Smooth muscle cell (in vitro differentiated cells): ENCODE data around the gene SETX. TPM values are rescaled to one million over a fixed set of nuclear protein-coding genes. Genes with fewer than 3 reads are reported as not detected.
"Not testable (repeated sequence)": the region's sequence is repeated elsewhere in the genome, so short reads cannot be mapped to it uniquely, and the experiment has no call there.

Experiments used
- DNase-seq: peaks from one replicate; lab custom pipeline; 2025; ENCODE audit not compliant: unreplicated experiment; lab: John Stamatoyannopoulos, UW
- H2AFZ ChIP-seq: fragments of 200-600 bp; sonication (generic); 2 replicates; pipeline ENCODE4 v1.6.0; 2016; ENCODE audit warnings: antibody characterized with exemption, low read depth, mild to moderate bottlenecking
- H3F3A ChIP-seq: fragments of 200-600 bp; sonication (generic); 2 replicates; pipeline ENCODE4 v1.6.0; 2017; ENCODE audit warnings: antibody characterized with exemption, low read depth
- H3K27ac ChIP-seq: fragments of 200-600 bp; sonication (generic); 2 replicates; pipeline ENCODE4 v1.5.1; 2016; ENCODE audit warnings: low read depth, mild to moderate bottlenecking
- H3K27me3 ChIP-seq: fragments of 200-600 bp; sonication (generic); 2 replicates; pipeline ENCODE4 v1.6.1; 2016; ENCODE audit warnings: low read depth, mild to moderate bottlenecking
- H3K36me3 ChIP-seq: fragments of 200-600 bp; sonication (generic); 2 replicates; pipeline ENCODE4 v1.5.1; 2016; ENCODE audit warnings: low read depth
- H3K4me1 ChIP-seq: fragments of 200-600 bp; sonication (generic); 2 replicates; pipeline ENCODE4 v1.5.1; 2016; ENCODE audit warnings: low read depth
- H3K4me2 ChIP-seq: fragments of 200-600 bp; sonication (generic); 2 replicates; pipeline ENCODE4 v1.6.0; 2016; ENCODE audit warnings: mild to moderate bottlenecking
- H3K4me3 ChIP-seq: fragments of 200-600 bp; sonication (generic); 2 replicates; pipeline ENCODE4 v1.5.1; 2016; ENCODE audit warnings: mild to moderate bottlenecking
- H3K79me2 ChIP-seq: fragments of 200-600 bp; sonication (generic); 2 replicates; pipeline ENCODE4 v1.6.0; 2016; ENCODE audit warnings: low read depth, mild to moderate bottlenecking
- H3K9ac ChIP-seq: fragments of 200-600 bp; sonication (generic); 2 replicates; pipeline ENCODE4 v1.6.0; 2016; ENCODE audit warnings: low read depth
- H3K9me3 ChIP-seq: fragments of 200-600 bp; sonication (generic); replicated peaks from 2 replicates; pipeline ENCODE4 v1.5.1; 2016; ENCODE audit warnings: low read depth
- H4K20me1 ChIP-seq: fragments of 200-600 bp; sonication (generic); 2 replicates; pipeline ENCODE4 v1.6.0; 2016; ENCODE audit warnings: low read depth
- CTCF ChIP-seq: fragments of 200-600 bp; sonication (generic); IDR thresholded peaks from 2 replicates; pipeline ENCODE4 v1.5.1; 2017; ENCODE audit warnings: borderline replicate concordance, mild to moderate bottlenecking, antibody characterized with exemption; ENCODE audit not compliant: insufficient read depth, poor library complexity, severe bottlenecking
- WGBS: methylation state at CpG from one replicate; pipeline ENCODE4 v1.1.7; 2016; ENCODE audit warnings: low lambda C conversion rate; 5-methylcytosine and 5-hydroxymethylcytosine counted together
- polyA plus RNA-seq: library from polyadenylated mRNA; unstranded; fragments of >200 nt; fragmentation: Nextera tagmentation; extraction: Ambion mirVana; gene quantifications from 2 replicates; pipeline ENCODE4 v1.2.1, GENCODE V29; 2016
- total RNA-seq: library from RNA; depleted of rRNA; stranded (reverse); fragments of >200 nt; gene quantifications from 2 replicates; pipeline ENCODE4 v1.2.3, GENCODE V29; 2014

The SETX gene
- total and polyA plus RNA-seq, 2 experiments from 2014 or later = 11.4 to 50.9 TPM

- Histone ChIP-seq H3K4me2 (no peak overlapping the region), H3K9me3 (no peaks in the 10 kb centered on the region), H3K27ac (no peak overlapping the region), H2AFZ (no peak overlapping the region), H3F3A (no peaks in the 10 kb centered on the region), H4K20me1 (peaks cover 73% of the 10 kb centered on the region), H3K9ac (no peak overlapping the region), H3K79me2 (no peaks in the 10 kb centered on the region), H3K27me3 (no peaks in the 10 kb centered on the region), H3K4me1 (no peaks in the 10 kb centered on the region), H3K36me3 (peaks cover 19% of the 10 kb centered on the region), H3K4me3 (no peak overlapping the region)
- DNase-seq = no peak
- 98% methylated on average over 3 of the region's 3 CpGs for WGBS
- no peak for TF ChIP-seq CTCF
Measured at GRCh38 chr9:132287256-132287760, 67.5 kb downstream of the SETX start.

- H3K36me3 ChIP-seq = peaks cover 45% of the 10 kb centered on the region
- H3K4me2 ChIP-seq = no peak overlapping the region
- no peak overlapping the region for H3K9ac ChIP-seq
- DNase-seq = no peak
- no peak overlapping the region for H2AFZ ChIP-seq
- no peak overlapping the region for H3K4me3 ChIP-seq
- no peak for TF ChIP-seq CTCF
- H3F3A ChIP-seq = no peaks in the 10 kb centered on the region
- H3K27me3 ChIP-seq = no peaks in the 10 kb centered on the region
- H3K27ac ChIP-seq = peak overlapping the region; percentile 13
- H3K79me2 ChIP-seq = peaks cover 3% of the 10 kb centered on the region
- WGBS = 70% methylated on average over 7 of the region's 7 CpGs
- H4K20me1 ChIP-seq = peaks cover 60% of the 10 kb centered on the region
- no peaks in the 10 kb centered on the region for H3K4me1 ChIP-seq
- no peaks in the 10 kb centered on the region for H3K9me3 ChIP-seq
Measured at GRCh38 chr9:132283863-132284262, 70.9 kb downstream of the SETX start.

DNA sequence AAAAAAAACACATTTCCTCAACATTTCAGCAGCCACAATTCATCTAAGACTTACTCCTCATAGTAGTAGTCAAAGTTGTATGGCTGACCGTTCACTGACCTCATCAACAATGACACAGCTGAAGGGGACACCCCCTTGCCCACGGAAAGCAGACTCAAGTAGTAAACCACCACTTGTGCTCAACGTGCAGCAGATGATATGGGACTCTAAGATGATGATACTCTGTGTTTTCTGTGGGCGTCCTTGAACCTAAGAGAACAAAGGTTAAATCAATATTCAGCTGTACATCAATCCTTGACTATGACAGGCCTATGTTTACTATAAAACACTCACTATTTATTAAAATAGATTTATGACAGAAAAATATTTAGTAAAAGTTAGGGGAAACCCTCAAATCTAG, 71.6 kb downstream of the SETX start:
- Histone ChIP-seq H3K79me2 (peaks cover 3% of the 10 kb centered on the region), H3K9me3 (no peaks in the 10 kb centered on the region), H3K9ac (no peak overlapping the region), H3K4me3 (no peak overlapping the region), H4K20me1 (peaks cover 60% of the 10 kb centered on the region), H3K4me2 (no peak overlapping the region), H3K4me1 (no peaks in the 10 kb centered on the region), H3F3A (no peaks in the 10 kb centered on the region), H3K27me3 (no peaks in the 10 kb centered on the region), H2AFZ (no peak overlapping the region), H3K27ac (peak overlapping the region; percentile 13), H3K36me3 (peaks cover 46% of the 10 kb centered on the region)
- DNase-seq = no peak
- no peak for TF ChIP-seq CTCF
- 93% methylated on average over 4 of the region's 4 CpGs for WGBS

GRCh38 chr9:132274861-132275260, 79.9 kb downstream of the SETX start:
- no peak overlapping the region for H3K4me3 ChIP-seq
- no peak overlapping the region for H3K27ac ChIP-seq
- H3K27me3 ChIP-seq = no peaks in the 10 kb centered on the region
- no peaks in the 10 kb centered on the region for H3K4me1 ChIP-seq
- WGBS = 98% methylated on average over 2 of the region's 2 CpGs
- no peak overlapping the region for H3K9ac ChIP-seq
- no peak overlapping the region for H3K4me2 ChIP-seq
- no peak for TF ChIP-seq CTCF
- peaks cover 26% of the 10 kb centered on the region for H4K20me1 ChIP-seq
- no peaks in the 10 kb centered on the region for H3K9me3 ChIP-seq
- peaks cover 55% of the 10 kb centered on the region for H3K36me3 ChIP-seq
- H3K79me2 ChIP-seq = peaks cover 1% of the 10 kb centered on the region
- no peak overlapping the region for H2AFZ ChIP-seq
- DNase-seq = no peak
- no peaks in the 10 kb centered on the region for H3F3A ChIP-seq

DNA sequence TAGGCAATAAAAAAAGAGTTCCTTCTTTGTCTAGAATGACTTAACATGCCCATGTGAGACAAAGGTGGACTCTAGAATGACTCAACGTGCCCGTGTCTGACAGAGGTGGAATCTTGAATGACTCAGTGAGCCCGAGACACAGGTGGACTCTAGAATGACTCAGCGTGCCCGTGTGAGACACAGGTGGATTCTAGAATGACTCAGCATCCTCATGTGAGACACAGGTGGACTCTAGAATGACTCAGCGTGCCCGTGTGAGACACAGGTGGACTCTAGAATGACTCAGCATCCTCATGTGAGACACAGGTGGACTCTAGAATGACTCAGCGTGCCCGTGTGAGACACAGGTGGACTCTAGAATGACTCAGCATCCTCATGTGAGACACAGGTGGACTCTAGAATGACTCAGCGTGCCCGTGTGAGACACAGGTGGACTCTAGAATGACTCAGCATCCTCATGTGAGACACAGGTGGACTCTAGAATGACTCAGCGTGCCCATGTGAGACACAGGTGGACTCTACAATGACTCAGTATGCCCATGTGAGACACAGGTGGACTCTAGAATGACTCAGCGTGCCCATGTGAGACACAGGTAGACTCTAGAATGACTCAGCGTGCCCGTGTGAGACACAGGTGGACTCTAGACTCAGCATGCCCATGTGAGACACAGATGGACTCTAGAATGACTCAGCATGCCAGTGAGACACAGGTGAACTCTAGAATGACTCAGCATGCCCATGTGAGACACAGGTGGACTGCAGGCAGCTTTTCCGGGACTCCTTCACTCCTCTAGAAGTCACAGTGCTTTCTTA, 84.9 kb downstream of the SETX start:
- not testable (repeated sequence) for H3K4me1 ChIP-seq, H3K27me3 ChIP-seq, H3K4me2 ChIP-seq, H2AFZ ChIP-seq, H3F3A ChIP-seq, H3K79me2 ChIP-seq, H3K9me3 ChIP-seq, H3K4me3 ChIP-seq, DNase-seq
- peaks cover 27% of the 10 kb centered on the region for H4K20me1 ChIP-seq
- peak overlapping the region; percentile 85 for H3K27ac ChIP-seq
- peaks cover 15% of the 10 kb centered on the region for H3K36me3 ChIP-seq
- WGBS = 83% methylated on average over 12 of the region's 16 CpGs
- peak overlapping the region; percentile 30 for H3K9ac ChIP-seq
